Right cardiac atrium (tissue), 5 donors: ENCODE results near the gene COPE. TPM values are rescaled to one million over a fixed set of nuclear protein-coding genes. Genes with fewer than 3 reads are reported as not detected.

Experiments used
- ATAC-seq, 2 donors: fragments of 200-7000 bp; cut with Tn5 transposase; one replicate each; pipeline versions ENCODE4 v1.8.0 to v1.9.1; 2020; ENCODE audit warnings: moderate library complexity in 2 of 2, mild to moderate bottlenecking in 1 of 2
- DNase-seq, 3 donors: peaks; one replicate each; pipeline ENCODE4 v3.0.0-alpha.2; 2020
- H3K27ac ChIP-seq: one replicate; pipeline ENCODE4 v1.5.1; 2013; ENCODE audit warnings: mild to moderate bottlenecking, low read length, control low read depth, moderate library complexity
- H3K27me3 ChIP-seq: one replicate; pipeline ENCODE4 v1.6.1; 2013; ENCODE audit not compliant: control insufficient read depth, insufficient read depth
- H3K4me1 ChIP-seq: one replicate; pipeline ENCODE4 v1.6.1; 2013; ENCODE audit warnings: low read length; ENCODE audit not compliant: control insufficient read depth, insufficient read depth
- H3K4me3 ChIP-seq: one replicate; pipeline ENCODE4 v1.5.1; 2013; ENCODE audit warnings: low read length, control low read depth
- H3K9me3 ChIP-seq: one replicate; pipeline ENCODE4 v1.6.1; 2013; ENCODE audit warnings: low read length; ENCODE audit not compliant: control insufficient read depth
- WGBS: extraction: QIAGEN DNeasy Blood & Tissue Kit; methylation state at CpG from one replicate; pipeline ENCODE4 v1.1.7; 2013; 5-methylcytosine and 5-hydroxymethylcytosine counted together
- intact Hi-C, 4 donors: fragments of 100-400 bp; cut with DNase I; formaldehyde crosslinking; loops; one replicate each; pipeline versions ENCODE4 v1.11.0 to v1.14.0; 2022 to 2023
- polyA plus RNA-seq: library from polyadenylated mRNA; stranded (reverse); fragments of 200-250 nt; gene quantifications from one replicate; pipeline ENCODE4 v1.2.3, GENCODE V29; 2013
- total RNA-seq, 4 donors: library from RNA; stranded (reverse); fragmentation: NEBNext Ultra II Directional; extraction: Animal tissue kit (Norgen Biotek cat#: 25700); gene quantifications; one replicate each; pipeline ENCODE4 v1.2.1, GENCODE V29; 2021
- donor health status: healthy with polysubstance abuse.
- donor health status: DM: no; HTN: yes; CAD: no.
- donor health status: DM: no; HTN: no; CAD: no.
- donor health status: DM: no; HTN: yes; CAD: no; lungs with severe emphysema.
- donor health status: DM: yes; HTN: yes; CAD: no.

COPE gene
- total and polyA plus RNA-seq, 5 donors, result 108 to 180 (median 148) TPM

DNA sequence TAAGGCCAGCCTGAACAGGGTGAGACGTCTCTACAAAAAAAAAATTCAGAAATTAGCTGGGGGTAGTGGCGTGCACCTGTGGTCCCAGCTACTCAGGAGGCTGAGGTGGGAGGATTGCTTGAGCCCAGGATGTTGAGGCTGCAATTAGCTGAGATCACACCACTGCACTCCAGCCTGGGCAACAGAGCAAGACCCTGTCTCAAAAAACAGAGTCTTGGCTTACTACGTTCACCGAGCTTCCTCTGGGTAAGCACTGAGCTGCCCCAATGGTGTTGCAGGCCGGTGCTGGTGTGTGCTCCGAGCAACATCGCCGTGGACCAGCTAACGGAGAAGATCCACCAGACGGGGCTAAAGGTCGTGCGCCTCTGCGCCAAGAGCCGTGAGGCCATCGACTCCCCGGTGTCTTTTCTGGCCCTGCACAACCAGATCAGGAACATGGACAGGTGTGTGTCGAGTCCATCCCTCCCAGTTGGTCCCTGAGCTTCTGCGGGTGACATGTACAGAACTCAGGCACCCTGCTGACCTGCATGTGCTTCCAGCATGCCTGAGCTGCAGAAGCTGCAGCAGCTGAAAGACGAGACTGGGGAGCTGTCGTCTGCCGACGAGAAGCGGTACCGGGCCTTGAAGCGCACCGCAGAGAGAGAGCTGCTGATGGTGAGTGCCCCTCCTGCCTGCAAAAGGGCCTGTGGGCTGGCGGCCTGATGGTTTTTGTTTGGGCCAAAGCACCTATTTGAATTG, 63.4 kb downstream of the COPE start:
- Histone ChIP-seq H3K27ac (no peak overlapping the region), H3K27me3 (no peaks in the 10 kb centered on the region), H3K4me1 (peaks cover under 1% of the 10 kb centered on the region), H3K4me3 (no peak overlapping the region), H3K9me3 (no peaks in the 10 kb centered on the region)
- intact Hi-C loops, result loop anchor here in 1 of 4 donors (10.0 kb wide), 1 partner anchor 411 kb away; no protein-coding TSS in a partner anchor
- 91% methylated on average over 27 of the region's 27 CpGs for WGBS
- ATAC-seq (no peak), DNase-seq (no peak)

DNA sequence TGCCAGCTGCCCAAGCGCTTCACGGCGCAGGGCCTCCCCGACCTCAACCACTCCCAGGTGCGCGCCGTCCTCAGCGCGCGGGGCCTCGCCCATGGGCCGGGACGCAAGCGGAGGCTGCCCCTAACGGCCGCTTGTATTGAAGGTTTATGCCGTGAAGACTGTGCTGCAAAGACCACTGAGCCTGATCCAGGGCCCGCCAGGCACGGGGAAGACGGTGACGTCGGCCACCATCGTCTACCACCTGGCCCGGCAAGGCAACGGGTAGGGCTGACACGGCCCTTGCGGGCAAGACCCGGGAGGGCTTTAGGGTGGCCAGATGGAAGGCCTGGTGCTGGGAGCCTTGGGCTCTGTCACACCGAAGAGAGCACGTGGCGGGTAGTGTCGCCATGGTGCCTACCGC, 64.2 kb downstream of the COPE start:
- intact Hi-C loops, result loop anchor here in 1 of 4 donors (10.0 kb wide), 1 partner anchor 410 kb away; no protein-coding TSS in a partner anchor
- DNase-seq, result no peak
- 96% methylated on average over 33 of the region's 33 CpGs for WGBS

GRCh38 chr19:18853755-18854427, 65.3 kb downstream of the COPE start:
- no peak for ATAC-seq
- Histone ChIP-seq H3K4me3 (no peak overlapping the region), H3K27ac (no peak overlapping the region), H3K4me1 (peaks cover 15% of the 10 kb centered on the region), H3K9me3 (no peaks in the 10 kb centered on the region), H3K27me3 (no peaks in the 10 kb centered on the region)
- 87% methylated on average over 17 of the region's 17 CpGs for WGBS
- intact Hi-C loops, result loop anchor here in 1 of 4 donors (10.0 kb wide), 1 partner anchor 409 kb away; no protein-coding TSS in a partner anchor
- peak in 1 of 3 donors; percentile 32 for DNase-seq

More for the DNA sequence above, 64.2 kb downstream of the COPE start:
- Histone ChIP-seq H3K9me3 (no peaks in the 10 kb centered on the region), H3K4me1 (peaks cover 7% of the 10 kb centered on the region), H3K27ac (no peak overlapping the region), H3K27me3 (no peaks in the 10 kb centered on the region), H3K4me3 (no peak overlapping the region)
- no peak for ATAC-seq

DNA sequence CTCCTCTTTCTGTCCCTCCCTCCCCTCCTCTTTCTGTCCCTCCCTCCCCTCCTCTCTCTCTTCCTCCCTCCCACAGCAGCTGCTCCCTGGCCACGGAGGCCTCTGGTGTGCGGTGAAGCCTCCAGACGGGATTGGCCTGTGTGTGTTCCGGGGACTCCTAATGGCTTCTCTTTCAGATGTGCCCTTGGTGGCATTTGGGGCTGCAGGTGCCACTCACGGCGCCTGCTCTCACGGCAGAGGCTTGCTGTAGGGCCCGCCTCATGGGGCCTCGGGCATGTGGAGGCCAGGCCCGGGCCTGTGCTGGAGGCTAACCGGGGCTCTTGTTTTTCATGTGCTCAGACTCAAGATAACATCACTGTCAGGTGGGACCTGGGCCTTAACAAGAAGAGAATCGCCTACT, 66.5 kb downstream of the COPE start:
- peaks cover 20% of the 10 kb centered on the region for H3K4me1 ChIP-seq
- intact Hi-C loops, result loop anchor here in 1 of 4 donors (10.0 kb wide), 1 partner anchor 408 kb away; no protein-coding TSS in a partner anchor
- no peak for ATAC-seq
- peak in 2 of 3 donors; percentile 12 to 18 for DNase-seq
- H3K4me3 ChIP-seq, result no peak overlapping the region
- H3K9me3 ChIP-seq, result no peaks in the 10 kb centered on the region
- no peak overlapping the region for H3K27ac ChIP-seq
- 85% methylated on average over 12 of the region's 12 CpGs for WGBS
- no peaks in the 10 kb centered on the region for H3K27me3 ChIP-seq

GRCh38 chr19:18851673-18852325, 67.4 kb downstream of the COPE start:
- 94% methylated on average over 31 of the region's 31 CpGs for WGBS
- H3K27ac ChIP-seq, result no peak overlapping the region

DNA sequence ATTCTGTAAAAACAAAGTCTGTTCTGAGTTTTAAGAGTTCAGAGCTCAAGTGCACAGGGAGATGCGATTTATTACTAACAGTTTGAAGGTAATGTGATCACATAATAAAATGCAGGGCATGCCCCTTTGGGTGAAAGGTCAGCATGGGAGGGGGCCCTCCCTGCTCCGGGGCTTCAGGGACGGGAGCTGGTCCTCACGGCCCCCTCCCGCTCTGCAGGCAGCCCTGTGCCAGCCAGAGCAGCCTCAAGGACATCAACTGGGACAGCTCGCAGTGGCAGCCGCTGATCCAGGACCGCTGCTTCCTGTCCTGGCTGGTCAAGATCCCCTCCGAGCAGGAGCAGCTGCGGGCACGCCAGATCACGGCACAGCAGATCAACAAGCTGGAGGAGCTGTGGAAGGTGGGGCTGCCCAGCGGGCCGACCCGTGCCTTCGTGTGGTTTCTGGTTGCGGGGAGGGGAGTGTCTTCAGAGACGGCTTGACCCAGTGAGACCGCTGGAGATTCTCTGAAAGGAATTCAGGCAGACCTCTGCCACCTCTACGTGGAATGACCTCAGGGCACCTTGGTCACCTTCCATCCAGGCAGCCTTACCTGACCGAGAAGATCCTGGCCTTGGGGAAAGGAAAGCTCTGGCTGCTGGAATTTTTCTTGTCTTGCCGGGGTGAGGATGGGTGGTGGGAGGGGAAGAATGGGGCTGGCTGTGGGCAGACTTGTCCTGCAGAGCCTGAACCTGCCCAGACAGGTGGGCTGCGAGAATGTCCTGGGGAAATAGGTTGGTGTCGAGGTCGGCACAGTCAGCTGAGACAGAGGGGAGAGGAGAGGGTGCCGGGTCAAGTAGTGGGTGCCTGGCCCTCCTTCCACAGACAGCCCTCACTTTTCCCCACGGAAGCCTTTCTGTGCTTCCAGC, 68.5 kb downstream of the COPE start:
- H3K27ac ChIP-seq, result peak overlapping the region; percentile 6
- H3K9me3 ChIP-seq, result no peaks in the 10 kb centered on the region
- WGBS, result 77% methylated on average over 27 of the region's 27 CpGs
- peaks cover 21% of the 10 kb centered on the region for H3K4me1 ChIP-seq
- DNase-seq, result peak in 2 of 3 donors; percentile 32 to 44
- H3K4me3 ChIP-seq, result no peak overlapping the region
- no peaks in the 10 kb centered on the region for H3K27me3 ChIP-seq
- intact Hi-C loops, result loop anchor here in 1 of 4 donors (10.0 kb wide), 1 partner anchor 406 kb away; no protein-coding TSS in a partner anchor
- ATAC-seq, result no peak

More at GRCh38 chr19:18851673-18852325, 67.4 kb downstream of the COPE start:
- H3K4me1 ChIP-seq, result peaks cover 21% of the 10 kb centered on the region
- DNase-seq, result peak in 2 of 3 donors; percentile 34 to 49
- H3K27me3 ChIP-seq, result no peaks in the 10 kb centered on the region
- ATAC-seq, result no peak
- intact Hi-C loops, result loop anchor here in 1 of 4 donors (10.0 kb wide), 1 partner anchor 407 kb away; no protein-coding TSS in a partner anchor
- no peaks in the 10 kb centered on the region for H3K9me3 ChIP-seq
- no peak overlapping the region for H3K4me3 ChIP-seq

GRCh38 chr19:18849838-18850400, 69.3 kb downstream of the COPE start:
- no peak overlapping the region for H3K4me3 ChIP-seq
- intact Hi-C loops, result loop anchor here in 3 of 4 donors (5.0 to 10.0 kb wide), 5 partner anchors 165 to 405 kb away; partner anchors contain the start of genes CRTC1 (in 1 of the 3) and REX1BD (in 1 of the 3)
- H3K9me3 ChIP-seq, result no peaks in the 10 kb centered on the region
- WGBS, result 52% methylated on average over 16 of the region's 16 CpGs
- H3K27ac ChIP-seq, result peak overlapping the region; percentile 87
- ATAC-seq, result no peak
- peak in 1 of 3 donors; percentile 45 for DNase-seq
- H3K27me3 ChIP-seq, result no peaks in the 10 kb centered on the region
- peaks cover 21% of the 10 kb centered on the region for H3K4me1 ChIP-seq

Other genes starting within 250 kb of the COPE start
- gene CRTC1, start 235.7 kb downstream of the COPE start, total RNA-seq, result 10 to 100 TPM in 3 of 4 donors, 1 to 10 TPM in 1; 9.2 to 15.1 (median 13.6) TPM
- 9.5 TPM for gene CRTC1, start 235.7 kb downstream of the COPE start, polyA plus RNA-seq
- 10 to 100 TPM in 1 of 4 donors, 1 to 10 TPM in 3; 1.5 to 13.7 (median 4.7) TPM for gene COMP, start 128.1 kb downstream of the COPE start, total RNA-seq
- 2.2 TPM for gene COMP, start 128.1 kb downstream of the COPE start, polyA plus RNA-seq
- 10 to 100 TPM; 35.2 to 40.0 (median 36.8) TPM for gene UPF1, start 87.4 kb downstream of the COPE start, total RNA-seq
- 31.4 TPM for gene UPF1, start 87.4 kb downstream of the COPE start, polyA plus RNA-seq
- gene CERS1, start 23.2 kb downstream of the COPE start, total RNA-seq, result 1 to 10 TPM; 1.1 to 1.9 (median 1.6) TPM
- gene CERS1, start 23.2 kb downstream of the COPE start, polyA plus RNA-seq, result 1.1 TPM
- gene DDX49, start 328 bp upstream of the COPE start, total RNA-seq, result 10 to 100 TPM; 21.2 to 30.5 (median 27.2) TPM
- 30.7 TPM for gene DDX49, start 328 bp upstream of the COPE start, polyA plus RNA-seq
- gene HOMER3, start 21.8 kb upstream of the COPE start, total RNA-seq, result 10 to 100 TPM; 10.2 to 14.9 (median 12.4) TPM
- 26.5 TPM for gene HOMER3, start 21.8 kb upstream of the COPE start, polyA plus RNA-seq
- 10 to 100 TPM; 50.3 to 77.7 (median 71.0) TPM for gene SUGP2, start 114.1 kb upstream of the COPE start, total RNA-seq
- gene SUGP2, start 114.1 kb upstream of the COPE start, polyA plus RNA-seq, result 48.3 TPM
- gene ARMC6, start 114.2 kb upstream of the COPE start, total RNA-seq, result 10 to 100 TPM; 12.1 to 14.7 (median 13.8) TPM
- 16.7 TPM for gene ARMC6, start 114.2 kb upstream of the COPE start, polyA plus RNA-seq
- gene SLC25A42, start 144.6 kb upstream of the COPE start, total RNA-seq, result 10 to 100 TPM; 13.4 to 18.7 (median 13.7) TPM
- 15.7 TPM for gene SLC25A42, start 144.6 kb upstream of the COPE start, polyA plus RNA-seq
- 10 to 100 TPM; 14.0 to 27.0 (median 21.0) TPM for gene TMEM161A, start 219.1 kb upstream of the COPE start, total RNA-seq
- gene TMEM161A, start 219.1 kb upstream of the COPE start, polyA plus RNA-seq, result 19.5 TPM